Keratinocyte (primary cell): ENCODE data around the gene KIF21B. TPM values are rescaled to one million over a fixed set of nuclear protein-coding genes. Genes with fewer than 3 reads are reported as not detected.

Experiments used
- DNase-seq: peaks from one replicate; pipeline ENCODE4 v3.0.0-alpha.2; 2011; ENCODE audit warnings: low read depth, missing footprints, low spot score
- FAIRE-seq: peaks from 2 replicates; lab custom pipeline; 2011; peaks lifted over from hg19 to GRCh38; lab: Jason Lieb, UNC
- H2AFZ ChIP-seq: 2 replicates; pipeline ENCODE4 v1.6.0; 2012; ENCODE audit warnings: low read length, control low read depth, inconsistent platforms; ENCODE audit not compliant: control insufficient read depth
- H3K27ac ChIP-seq: 2 replicates; pipeline ENCODE4 v1.5.1; 2011; ENCODE audit warnings: low read length; ENCODE audit not compliant: control insufficient read depth, insufficient read depth
- H3K27me3 ChIP-seq: 3 replicates; pipeline ENCODE4 v1.6.0; 2011; ENCODE audit warnings: low read length; ENCODE audit not compliant: control insufficient read depth, insufficient read depth; ENCODE audit errors: extremely low read depth
- H3K36me3 ChIP-seq, 2 experiments: 2 replicates in 1 of 2; 3 replicates in 1 of 2; pipeline ENCODE4 v1.5.1; 2011; ENCODE audit warnings: low read length in 2 of 2, mild to moderate bottlenecking in 1 of 2; ENCODE audit not compliant: control insufficient read depth in 2 of 2, insufficient read depth in 2 of 2; ENCODE audit errors: extremely low read depth in 1 of 2
- H3K4me1 ChIP-seq: 3 replicates; pipeline ENCODE4 v1.5.1; 2011; ENCODE audit warnings: low read length; ENCODE audit not compliant: control insufficient read depth, insufficient read depth; ENCODE audit errors: extremely low read depth
- H3K4me2 ChIP-seq: 3 replicates; pipeline ENCODE4 v1.6.0; 2011; ENCODE audit warnings: low read depth, low read length; ENCODE audit not compliant: control insufficient read depth, insufficient read depth; ENCODE audit errors: extremely low read depth
- H3K4me3 ChIP-seq, 3 experiments: fragments of 200-600 bp in 1 of 3; sonication (generic) in 1 of 3; 2 replicates in 2 of 3; 3 replicates in 1 of 3; pipeline ENCODE4 v1.5.1; 2011 to 2016; ENCODE audit warnings: low read length in 3 of 3, mild to moderate bottlenecking in 3 of 3, control low read depth in 2 of 3, inconsistent platforms in 1 of 3, low read depth in 1 of 3, mixed read lengths in 1 of 3, mixed run types in 1 of 3, moderate library complexity in 1 of 3; ENCODE audit not compliant: control insufficient read depth in 2 of 3, insufficient read depth in 2 of 3; ENCODE audit errors: extremely low read depth in 1 of 3
- H3K79me2 ChIP-seq: 2 replicates; pipeline ENCODE4 v1.6.0; 2012; ENCODE audit warnings: low read length; ENCODE audit not compliant: control insufficient read depth, insufficient read depth
- H3K9ac ChIP-seq: 3 replicates; pipeline ENCODE4 v1.6.0; 2011; ENCODE audit warnings: low read length; ENCODE audit not compliant: control insufficient read depth, insufficient read depth; ENCODE audit errors: extremely low read depth
- H3K9me1 ChIP-seq: 3 replicates; pipeline ENCODE4 v1.6.0; 2011; ENCODE audit warnings: low read length; ENCODE audit not compliant: control insufficient read depth, insufficient read depth; ENCODE audit errors: extremely low read depth
- H3K9me3 ChIP-seq: 2 replicates; pipeline ENCODE4 v1.5.1; 2012; ENCODE audit warnings: low read depth, low read length; ENCODE audit not compliant: control insufficient read depth
- H4K20me1 ChIP-seq: 3 replicates; pipeline ENCODE4 v1.6.0; 2011; ENCODE audit warnings: low read length; ENCODE audit not compliant: control insufficient read depth, insufficient read depth; ENCODE audit errors: extremely low read depth
- EZH2 ChIP-seq: IDR thresholded peaks from one replicate; pipeline ENCODE4 v1.6.1; 2012; ENCODE audit warnings: inconsistent platforms, mild to moderate bottlenecking, low read length, moderate library complexity
- dilution Hi-C: fragments of 300-500 bp; cut with MboI; formaldehyde crosslinking; loops from one replicate; pipeline ENCODE4 v1.7.0; 2020; ENCODE audit warnings: low sequenced_read_pairs; ENCODE audit not compliant: extremely low pct_ligation_motif_present
- polyA plus RNA-seq, 5 experiments: library from polyadenylated mRNA; depleted of rRNA in 3 of 5; stranded (reverse) in 3 of 5; stranded (forward) in 1 of 5; unstranded in 1 of 5; fragments of >200 nt; gene quantifications; 1 replicate in 1 of 5; 2 replicates in 3 of 5; 3 replicates in 1 of 5; pipeline versions ENCODE4 v1.2.1 to v1.2.3, GENCODE V29; 2011 to 2012; ENCODE audit warnings: missing spikeins in 2 of 5, low read depth in 1 of 5, low replicate concordance in 1 of 5
- TF ChIP-seq, protein P1 (sequence below), 3 experiments: IDR thresholded peaks in 1 of 3; conservative IDR thresholded peaks in 1 of 3; optimal IDR thresholded peaks in 1 of 3; 2 replicates in 2 of 3; 3 replicates in 1 of 3; pipeline versions ENCODE3 to v1.5.1; 2011; ENCODE audit warnings: low read length in 3 of 3, mild to moderate bottlenecking in 3 of 3, moderate library complexity in 2 of 3, control low read depth in 1 of 3, inconsistent platforms in 1 of 3; ENCODE audit not compliant: insufficient read depth in 2 of 3; ENCODE audit errors: extremely low read depth in 1 of 3

The KIF21B gene
- polyA plus RNA-seq, 1 donor (not counting 4 experiments of a cell fraction or from before 2014, with no cell fraction given): 0.17 TPM

DNA sequence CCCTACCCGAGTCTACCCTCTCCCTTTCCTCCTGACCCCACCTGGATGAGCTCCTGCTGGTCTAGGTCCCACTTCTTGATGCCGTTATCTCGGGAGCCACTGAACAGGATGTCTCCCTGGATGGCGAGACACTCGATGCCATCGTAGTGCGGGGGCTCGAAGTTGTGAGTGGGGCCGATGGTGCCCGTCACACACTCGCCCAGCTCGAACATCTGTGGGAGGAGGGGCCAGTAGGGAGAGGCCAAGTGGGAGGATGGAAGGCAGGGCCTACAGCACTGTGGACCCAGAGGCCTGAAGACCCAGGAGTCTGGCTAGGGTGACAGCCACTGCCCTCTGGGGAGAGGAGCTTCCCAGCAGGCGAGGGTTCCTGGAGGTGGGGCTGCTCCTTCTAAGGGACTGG lies 48.1 kb downstream of the KIF21B start:
- Histone ChIP-seq H2AFZ (no peak overlapping the region), H3K27me3 (no peaks in the 10 kb centered on the region), H3K4me1 (no peaks in the 10 kb centered on the region), H3K27ac (no peak overlapping the region), H3K36me3 (no peaks in the 10 kb centered on the region), H3K4me3 (no peak overlapping the region), H3K9ac (no peak overlapping the region), H3K9me3 (no peaks in the 10 kb centered on the region), H3K9me1 (no peaks in the 10 kb centered on the region), H3K4me2 (no peak overlapping the region), H4K20me1 (no peaks in the 10 kb centered on the region), H3K79me2 (no peaks in the 10 kb centered on the region)
- FAIRE-seq (no peak), DNase-seq (no peak)
- dilution Hi-C loops: no loop called here
- TF ChIP-seq EZH2: no peak
- TF ChIP-seq, protein P1, sequence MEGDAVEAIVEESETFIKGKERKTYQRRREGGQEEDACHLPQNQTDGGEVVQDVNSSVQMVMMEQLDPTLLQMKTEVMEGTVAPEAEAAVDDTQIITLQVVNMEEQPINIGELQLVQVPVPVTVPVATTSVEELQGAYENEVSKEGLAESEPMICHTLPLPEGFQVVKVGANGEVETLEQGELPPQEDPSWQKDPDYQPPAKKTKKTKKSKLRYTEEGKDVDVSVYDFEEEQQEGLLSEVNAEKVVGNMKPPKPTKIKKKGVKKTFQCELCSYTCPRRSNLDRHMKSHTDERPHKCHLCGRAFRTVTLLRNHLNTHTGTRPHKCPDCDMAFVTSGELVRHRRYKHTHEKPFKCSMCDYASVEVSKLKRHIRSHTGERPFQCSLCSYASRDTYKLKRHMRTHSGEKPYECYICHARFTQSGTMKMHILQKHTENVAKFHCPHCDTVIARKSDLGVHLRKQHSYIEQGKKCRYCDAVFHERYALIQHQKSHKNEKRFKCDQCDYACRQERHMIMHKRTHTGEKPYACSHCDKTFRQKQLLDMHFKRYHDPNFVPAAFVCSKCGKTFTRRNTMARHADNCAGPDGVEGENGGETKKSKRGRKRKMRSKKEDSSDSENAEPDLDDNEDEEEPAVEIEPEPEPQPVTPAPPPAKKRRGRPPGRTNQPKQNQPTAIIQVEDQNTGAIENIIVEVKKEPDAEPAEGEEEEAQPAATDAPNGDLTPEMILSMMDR (optimal IDR thresholded peaks at IDR 0.05 in 1 of 3, IDR thresholded peaks at IDR 0.05 in 1 of 3, conservative IDR thresholded peaks at IDR 0.05 in 1 of 3; ENCODE audit: extremely low read depth in 1 of 3, insufficient read depth in 2 of 3, low read length in 3 of 3): no peak

DNA sequence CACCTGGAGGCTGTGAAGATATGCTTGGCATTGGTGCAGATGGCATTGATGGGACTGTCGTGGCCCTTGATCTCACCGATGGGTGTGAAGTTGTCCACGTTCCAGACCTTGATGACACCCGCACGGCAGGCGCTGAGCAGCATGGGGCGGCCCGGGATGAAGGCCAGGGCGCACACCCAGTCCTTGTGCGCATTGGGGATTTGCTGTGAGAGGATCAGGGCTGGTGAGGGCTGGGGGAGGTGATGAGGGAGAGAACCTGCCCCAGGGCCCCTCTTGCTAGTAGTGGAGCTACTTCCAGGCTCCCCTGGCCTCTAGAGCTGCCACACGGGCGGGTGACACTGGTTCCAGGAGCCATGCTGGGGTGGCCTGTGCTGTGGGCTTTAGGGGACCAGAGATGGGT lies 48.8 kb downstream of the KIF21B start:
- H3K79me2 ChIP-seq: no peaks in the 10 kb centered on the region
- no peaks in the 10 kb centered on the region for H3K9me1 ChIP-seq
- dilution Hi-C loops: no loop called here
- H3K4me3 ChIP-seq: no peak overlapping the region
- H3K9ac ChIP-seq: no peak overlapping the region
- no peak overlapping the region for H2AFZ ChIP-seq
- no peak for FAIRE-seq
- no peaks in the 10 kb centered on the region for H3K4me1 ChIP-seq
- H4K20me1 ChIP-seq: no peaks in the 10 kb centered on the region
- no peak for DNase-seq
- no peak for TF ChIP-seq EZH2
- TF ChIP-seq, protein P1 (optimal IDR thresholded peaks at IDR 0.05 in 1 of 3, IDR thresholded peaks at IDR 0.05 in 1 of 3, conservative IDR thresholded peaks at IDR 0.05 in 1 of 3; ENCODE audit: extremely low read depth in 1 of 3, insufficient read depth in 2 of 3, low read length in 3 of 3): no peak
- no peaks in the 10 kb centered on the region for H3K9me3 ChIP-seq
- H3K27me3 ChIP-seq: no peaks in the 10 kb centered on the region
- H3K27ac ChIP-seq: no peak overlapping the region
- no peak overlapping the region for H3K4me2 ChIP-seq
- no peaks in the 10 kb centered on the region for H3K36me3 ChIP-seq
